K562 (cell line): ENCODE data around the gene ASB18. TPM values are rescaled to one million over a fixed set of nuclear protein-coding genes. Genes with fewer than 3 reads are reported as not detected.

Experiments used
- ATAC-seq: fragments of 200-7000 bp; cut with Tn5 transposase; 3 replicates; pipeline ENCODE4 v1.9.1; 2020; ENCODE audit warnings: moderate library complexity
- BruUV-seq: library from RNA; stranded (reverse); fragments of 400-500 nt; replicated peaks from 2 replicates; lab custom pipeline; 2021; lab: Mats Ljungman, UMichigan
- CTCF ChIA-PET: fragments of 300-600 bp; formaldehyde crosslinking; extraction: SDS; loops from one replicate; lab custom pipeline; 2021; ENCODE audit warnings: low intra/inter-chr PET ratio; lab: Yijun Ruan, JAX
- POLR2A ChIA-PET: fragments of 300-600, 350-650 bp; sonication (Branson Sonifier 250); formaldehyde crosslinking; extraction: SDS; loops from one replicate; lab custom pipeline; 2021; ENCODE audit warnings: antibody characterized with exemption, inconsistent platforms; lab: Yijun Ruan, JAX
- DNase-seq, 4 experiments: peaks; one replicate each; pipeline versions ENCODE4 v3.0.0 to v3.0.0-alpha.2; 2011 to 2018; ENCODE audit warnings: low spot score in 3 of 4, mixed read lengths in 3 of 4; ENCODE audit errors: extremely low read depth in 1 of 4
- FAIRE-seq: peaks from 2 replicates; lab custom pipeline; 2011; peaks lifted over from hg19 to GRCh38; lab: Jason Lieb, UNC
- H2AFZ ChIP-seq: 2 replicates; pipeline ENCODE4 v1.6.0; 2011; ENCODE audit warnings: low read depth, low read length, control low read depth, inconsistent platforms
- H3K27ac ChIP-seq: fragments of 200-600 bp; 3 replicates; pipeline ENCODE4 v1.8.0; 2011; ENCODE audit warnings: low read depth, mild to moderate bottlenecking, control low read depth, inconsistent platforms, low read length, moderate library complexity, mixed read lengths; ENCODE audit errors: extremely low read depth
- H3K27me3 ChIP-seq, 2 experiments: fragments of 300-600 bp in 1 of 2; 2 replicates in 1 of 2; 3 replicates in 1 of 2; pipeline versions ENCODE4 v1.6.0 to v1.8.0; 2011; ENCODE audit warnings: inconsistent platforms in 2 of 2, low read length in 2 of 2, mild to moderate bottlenecking in 1 of 2, mixed read lengths in 1 of 2, moderate library complexity in 1 of 2; ENCODE audit not compliant: control insufficient read depth in 2 of 2, insufficient read depth in 2 of 2
- H3K36me3 ChIP-seq: fragments of 300-600 bp; 3 replicates; pipeline ENCODE4 v1.8.0; 2011; ENCODE audit warnings: mild to moderate bottlenecking, low read length, inconsistent platforms; ENCODE audit not compliant: control insufficient read depth, insufficient read depth
- H3K4me1 ChIP-seq, 2 experiments: fragments of 200-600 bp in 1 of 2; replicated peaks in 1 of 2; 2 replicates in 1 of 2; 3 replicates in 1 of 2; pipeline versions ENCODE4 v1.5.1 to v1.8.0; 2011; ENCODE audit warnings: inconsistent platforms in 2 of 2, low read length in 2 of 2, mild to moderate bottlenecking in 1 of 2, mixed read lengths in 1 of 2, moderate library complexity in 1 of 2; ENCODE audit not compliant: control insufficient read depth in 2 of 2, insufficient read depth in 2 of 2
- H3K4me2 ChIP-seq: 2 replicates; pipeline ENCODE4 v1.6.1; 2011; ENCODE audit warnings: low read length, control low read depth, inconsistent platforms, mixed read lengths; ENCODE audit not compliant: insufficient read depth
- H3K4me3 ChIP-seq: fragments of 200-600 bp; sonication (generic), shearing (Covaris generic); 2 replicates; pipeline ENCODE4 v1.5.1; 2016; ENCODE audit warnings: control low read depth, inconsistent platforms
- H3K79me2 ChIP-seq: fragments of 200-600 bp; 3 replicates; pipeline ENCODE4 v1.8.0; 2011; ENCODE audit warnings: low read length, inconsistent platforms; ENCODE audit not compliant: control insufficient read depth, insufficient read depth
- H3K9ac ChIP-seq, 2 experiments: 2 replicates each; pipeline versions ENCODE4 v1.6.0 to v1.6.1; 2011; ENCODE audit warnings: low read depth in 2 of 2, low read length in 2 of 2, control low read depth in 1 of 2, inconsistent platforms in 1 of 2, mild to moderate bottlenecking in 1 of 2, mixed read lengths in 1 of 2; ENCODE audit not compliant: insufficient read depth in 1 of 2
- H3K9me1 ChIP-seq: one replicate; pipeline ENCODE4 v1.6.0; 2011; ENCODE audit warnings: inconsistent platforms, mild to moderate bottlenecking, low read length, moderate library complexity; ENCODE audit not compliant: control insufficient read depth, insufficient read depth
- H3K9me3 ChIP-seq: replicated peaks from 2 replicates; pipeline ENCODE4 v1.5.1; 2011; ENCODE audit warnings: low read depth, low read length, inconsistent platforms; ENCODE audit not compliant: control insufficient read depth, insufficient read depth
- H4K20me1 ChIP-seq: replicated peaks from 2 replicates; pipeline ENCODE4 v1.6.1; 2011; ENCODE audit warnings: low read length, inconsistent platforms, mixed read lengths; ENCODE audit not compliant: control insufficient read depth, insufficient read depth
- BCOR ChIP-seq: fragments of 450-650 bp; IDR thresholded peaks from 2 replicates; pipeline ENCODE4 v1.6.1; 2016
- CREBBP ChIP-seq: IDR thresholded peaks from one replicate; pipeline ENCODE4 v1.6.1; 2012; ENCODE audit warnings: low read depth, mild to moderate bottlenecking, control low read depth, inconsistent platforms, low read length
- ETS2 ChIP-seq: IDR thresholded peaks from 2 replicates; pipeline ENCODE4 v1.6.1; 2016; ENCODE audit warnings: borderline replicate concordance, missing genetic modification characterization, mild to moderate bottlenecking, moderate library complexity, missing compliant biosample characterization; ENCODE audit not compliant: poor library complexity, severe bottlenecking
- HDAC8 ChIP-seq: fragments of 450-650 bp; IDR thresholded peaks from 2 replicates; pipeline ENCODE4 v1.6.1; 2016; ENCODE audit warnings: mild to moderate bottlenecking, missing genetic modification characterization, moderate library complexity, missing compliant biosample characterization
- RBM22 ChIP-seq: fragments of 200-400 bp; formaldehyde crosslinking; IDR thresholded peaks from 2 replicates; pipeline ENCODE4 v1.6.1; 2018; ENCODE audit warnings: low read length, low read depth; ENCODE audit not compliant: poor library complexity, severe bottlenecking
- SAP30 ChIP-seq: fragments of 200-600 bp; sonication (generic); IDR thresholded peaks from 2 replicates; pipeline ENCODE4 v1.6.1; 2012; ENCODE audit warnings: borderline replicate concordance, low read depth, mild to moderate bottlenecking, moderate library complexity, low read length, control low read depth, inconsistent platforms; ENCODE audit not compliant: insufficient read depth, poor library complexity, severe bottlenecking
- SREBF1 ChIP-seq: fragments of 150-350 bp; IDR thresholded peaks from 2 replicates; pipeline ENCODE4 v1.6.1; 2014; ENCODE audit warnings: antibody characterized with exemption, low read depth, low read length, borderline replicate concordance
- ZBED1 ChIP-seq: IDR thresholded peaks from 2 replicates; pipeline ENCODE4 v1.6.1; 2014
- ZNF197 ChIP-seq: fragments of 200-800 bp; sonication (Bioruptor generic); IDR thresholded peaks from 2 replicates; pipeline ENCODE4 v1.6.1; 2016; ENCODE audit warnings: low read depth, missing genetic modification characterization, missing compliant biosample characterization
- ZNF444 ChIP-seq: fragments of 250-450 bp; sonication (Bioruptor Pico); IDR thresholded peaks from 2 replicates; pipeline ENCODE4 v1.4.0; 2020; ENCODE audit warnings: mild to moderate bottlenecking, moderate library complexity
- WGBS: fragments of 100-300 bp; shearing (Covaris generic); methylation state at CpG from one replicate; pipeline ENCODE4 v1.1.6; 2016; ENCODE audit warnings: low coverage, mixed read lengths; ENCODE audit not compliant: insufficient coverage; ENCODE audit errors: missing lambda C conversion rate; 5-methylcytosine and 5-hydroxymethylcytosine counted together
- in situ Hi-C: fragments of 300-500 bp; cut with MboI; formaldehyde crosslinking; loops from 4 replicates; pipeline ENCODE4 v1.15.0; 2018; ENCODE audit warnings: inconsistent platforms, mixed read lengths
- intact Hi-C: fragments of 100-400 bp; cut with micrococcal nuclease; formaldehyde crosslinking; loops from 2 replicates; pipeline ENCODE4 v1.14.2; 2022
- polyA plus RNA-seq, 8 experiments: library from polyadenylated mRNA; depleted of rRNA in 4 of 8; stranded (reverse) in 5 of 8; unstranded in 3 of 8; fragments of >200 nt; fragmentation: Nextera tagmentation in 2 of 8; fragmentation: Illumina TruSeq in 1 of 8; extraction: Ambion mirVana in 2 of 8; extraction: Trizol in 1 of 8; gene quantifications; 2 replicates each; pipeline versions ENCODE4 v1.2.1 to v1.2.3, GENCODE V29; 2011 to 2014; ENCODE audit warnings: inconsistent platforms in 1 of 8, missing spikeins in 1 of 8
- total RNA-seq, 7 experiments: library from RNA; depleted of rRNA in 6 of 7; stranded (reverse); fragments of >200 nt in 6 of 7; fragmentation: Illumina TruSeq in 2 of 7; extraction: Trizol in 2 of 7; gene quantifications; 2 replicates each; pipeline versions ENCODE4 v1.2.1 to v1.2.3, GENCODE V29; 2011 to 2021; ENCODE audit warnings: low replicate concordance in 1 of 7
- TF ChIP-seq, protein P1 (sequence below): fragments of 150-350 bp; IDR thresholded peaks from 2 replicates; pipeline ENCODE4 v1.6.1; 2014; ENCODE audit warnings: low read depth, mild to moderate bottlenecking, low read length, borderline replicate concordance

The ASB18 gene
- total and polyA plus RNA-seq, 9 of the 15 experiments (the other 6 are each of a cell fraction or from before 2014, with no cell fraction given) = not detected

- Histone ChIP-seq H4K20me1 (no peaks in the 10 kb centered on the region), H3K4me2 (no peak overlapping the region), H3K27me3 (peaks cover 0 to 15% of the 10 kb centered on the region in 2 experiments; a peak in 2 of 5 replicates), H3K36me3 (no peaks in the 10 kb centered on the region), H3K9ac (no peak overlapping the region), H3K79me2 (no peaks in the 10 kb centered on the region), H3K9me1 (no peaks in the 10 kb centered on the region), H3K9me3 (no peaks in the 10 kb centered on the region), H3K27ac (no peak overlapping the region), H2AFZ (no peak overlapping the region), H3K4me3 (no peak overlapping the region), H3K4me1 (no peaks in the 10 kb centered on the region)
- ATAC-seq (no peak), FAIRE-seq (no peak), DNase-seq (no peak)
- no peak for TF ChIP-seq ZNF444
- TF ChIP-seq BCOR = no peak
- no peak for TF ChIP-seq SREBF1
- no peak for TF ChIP-seq SAP30
- TF ChIP-seq ZBED1 = no peak
- TF ChIP-seq ETS2 (tag) = no peak
- TF ChIP-seq CREBBP = no peak
- TF ChIP-seq, protein P1, sequence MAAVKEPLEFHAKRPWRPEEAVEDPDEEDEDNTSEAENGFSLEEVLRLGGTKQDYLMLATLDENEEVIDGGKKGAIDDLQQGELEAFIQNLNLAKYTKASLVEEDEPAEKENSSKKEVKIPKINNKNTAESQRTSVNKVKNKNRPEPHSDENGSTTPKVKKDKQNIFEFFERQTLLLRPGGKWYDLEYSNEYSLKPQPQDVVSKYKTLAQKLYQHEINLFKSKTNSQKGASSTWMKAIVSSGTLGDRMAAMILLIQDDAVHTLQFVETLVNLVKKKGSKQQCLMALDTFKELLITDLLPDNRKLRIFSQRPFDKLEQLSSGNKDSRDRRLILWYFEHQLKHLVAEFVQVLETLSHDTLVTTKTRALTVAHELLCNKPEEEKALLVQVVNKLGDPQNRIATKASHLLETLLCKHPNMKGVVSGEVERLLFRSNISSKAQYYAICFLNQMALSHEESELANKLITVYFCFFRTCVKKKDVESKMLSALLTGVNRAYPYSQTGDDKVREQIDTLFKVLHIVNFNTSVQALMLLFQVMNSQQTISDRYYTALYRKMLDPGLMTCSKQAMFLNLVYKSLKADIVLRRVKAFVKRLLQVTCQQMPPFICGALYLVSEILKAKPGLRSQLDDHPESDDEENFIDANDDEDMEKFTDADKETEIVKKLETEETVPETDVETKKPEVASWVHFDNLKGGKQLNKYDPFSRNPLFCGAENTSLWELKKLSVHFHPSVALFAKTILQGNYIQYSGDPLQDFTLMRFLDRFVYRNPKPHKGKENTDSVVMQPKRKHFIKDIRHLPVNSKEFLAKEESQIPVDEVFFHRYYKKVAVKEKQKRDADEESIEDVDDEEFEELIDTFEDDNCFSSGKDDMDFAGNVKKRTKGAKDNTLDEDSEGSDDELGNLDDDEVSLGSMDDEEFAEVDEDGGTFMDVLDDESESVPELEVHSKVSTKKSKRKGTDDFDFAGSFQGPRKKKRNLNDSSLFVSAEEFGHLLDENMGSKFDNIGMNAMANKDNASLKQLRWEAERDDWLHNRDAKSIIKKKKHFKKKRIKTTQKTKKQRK = no peak
- TF ChIP-seq HDAC8 (tag) = no peak
- no peak for TF ChIP-seq RBM22
- no peak for TF ChIP-seq ZNF197
- ChIA-PET POLR2A (no interaction called here), CTCF (no interaction called here)
- BruUV-seq = no TSS peak
- intact Hi-C loops = no loop called here
- WGBS = 4% methylated on average over 7 of the region's 7 CpGs
- in situ Hi-C loops = no loop called here
Measured at GRCh38 chr2:236261452-236261851, 2.8 kb downstream of the ASB18 start.
